ELR (cell line): ENCODE measurements around the gene PRSS57.
"Not testable (repeated sequence)": the region's sequence is repeated elsewhere in the genome, so short reads cannot be mapped to it uniquely, and the experiment has no call there.

ENCODE experiments used
- DNase-seq: peaks from one replicate; pipeline ENCODE4 v3.0.0-alpha.2; 2015; ENCODE audit warnings: low read depth

PRSS57 gene

DNA sequence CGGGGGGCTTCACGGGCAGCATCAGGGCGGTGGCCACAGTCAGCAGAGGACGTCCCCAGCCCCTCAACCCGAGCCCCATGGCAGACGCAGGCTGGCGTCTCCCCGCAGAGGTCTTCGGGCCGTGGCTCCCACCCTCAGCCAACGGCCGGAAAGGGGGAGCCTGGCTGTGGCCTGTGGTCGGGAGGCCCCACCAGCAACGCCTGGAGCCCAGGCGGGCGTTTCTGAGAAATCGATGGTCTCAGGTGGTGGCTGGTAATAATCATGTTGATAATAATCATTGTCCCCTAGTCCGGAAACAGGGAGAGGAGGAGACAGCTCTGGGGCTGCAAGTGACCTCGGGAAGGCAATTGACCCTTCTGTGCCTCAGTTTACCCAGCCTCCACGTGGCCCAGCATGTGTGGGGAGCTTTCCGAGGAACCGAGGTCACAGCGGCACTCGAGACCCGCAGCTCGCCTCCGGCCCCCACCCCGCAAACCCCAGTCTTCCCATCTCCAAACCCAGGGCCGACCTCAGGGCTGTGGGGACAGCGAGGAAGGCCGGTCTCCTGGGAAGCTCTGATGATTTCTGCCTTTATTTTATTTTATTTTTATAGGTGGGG, at the start of gene PRSS57:
TSS of gene PRSS57 (minus strand) at position 101 of the 598 bp plus-strand sequence. CDS start at position 79, 22 bp downstream.
- no peak for DNase-seq

DNA sequence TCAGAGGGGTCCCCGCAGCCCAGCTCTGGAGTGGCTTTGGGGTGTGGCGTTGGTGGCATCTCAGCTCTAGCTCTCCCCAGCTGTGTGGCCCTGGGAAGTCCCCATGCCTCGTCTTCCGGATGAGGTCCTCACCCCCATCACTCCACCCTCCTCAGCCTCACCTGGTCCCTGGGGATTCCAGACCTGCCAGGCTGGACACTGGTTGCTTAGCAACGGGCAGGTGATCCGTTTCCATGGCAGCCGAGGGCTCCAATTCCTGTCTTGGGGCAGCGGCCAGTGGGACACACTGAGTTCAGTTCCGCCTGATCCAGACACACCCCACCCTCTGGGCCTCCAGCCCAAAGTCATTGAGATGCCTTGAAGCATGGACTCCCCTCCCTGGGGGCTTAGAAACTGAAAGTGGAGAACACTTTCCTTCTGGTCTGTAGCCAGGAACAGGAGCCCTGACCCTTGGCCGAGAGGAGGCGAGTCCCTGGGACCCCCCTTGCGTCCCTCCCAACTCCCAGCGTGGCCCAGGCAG, 48.0 kb upstream of the PRSS57 start:
- no peak for DNase-seq

DNA sequence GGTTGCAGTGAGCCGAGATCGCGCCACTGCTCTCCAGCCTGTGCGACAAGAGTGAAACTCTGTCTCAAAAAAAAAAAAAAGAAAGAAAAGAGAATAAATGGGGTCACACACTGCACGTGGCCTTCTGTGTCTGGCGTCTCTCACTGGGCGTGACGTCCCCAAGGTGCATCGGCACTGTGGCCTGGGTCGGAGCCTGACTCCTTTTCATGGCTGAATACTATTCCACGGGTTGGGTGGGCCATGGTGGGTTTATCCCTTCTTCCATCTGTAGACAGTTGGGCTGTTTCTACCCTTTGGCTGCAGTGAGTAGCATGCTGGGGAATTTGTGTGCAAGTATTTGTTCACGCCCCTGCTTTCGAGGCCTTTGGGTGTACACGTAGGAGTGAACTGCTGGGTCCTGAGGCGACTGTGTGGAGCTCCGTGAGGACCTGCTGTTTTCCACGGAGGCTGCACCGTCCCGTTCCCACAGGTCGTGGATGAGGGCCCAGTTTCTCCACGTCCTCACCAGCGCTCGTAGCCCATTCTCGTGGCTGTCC, 47.4 kb upstream of the PRSS57 start:
- no peak for DNase-seq

DNA sequence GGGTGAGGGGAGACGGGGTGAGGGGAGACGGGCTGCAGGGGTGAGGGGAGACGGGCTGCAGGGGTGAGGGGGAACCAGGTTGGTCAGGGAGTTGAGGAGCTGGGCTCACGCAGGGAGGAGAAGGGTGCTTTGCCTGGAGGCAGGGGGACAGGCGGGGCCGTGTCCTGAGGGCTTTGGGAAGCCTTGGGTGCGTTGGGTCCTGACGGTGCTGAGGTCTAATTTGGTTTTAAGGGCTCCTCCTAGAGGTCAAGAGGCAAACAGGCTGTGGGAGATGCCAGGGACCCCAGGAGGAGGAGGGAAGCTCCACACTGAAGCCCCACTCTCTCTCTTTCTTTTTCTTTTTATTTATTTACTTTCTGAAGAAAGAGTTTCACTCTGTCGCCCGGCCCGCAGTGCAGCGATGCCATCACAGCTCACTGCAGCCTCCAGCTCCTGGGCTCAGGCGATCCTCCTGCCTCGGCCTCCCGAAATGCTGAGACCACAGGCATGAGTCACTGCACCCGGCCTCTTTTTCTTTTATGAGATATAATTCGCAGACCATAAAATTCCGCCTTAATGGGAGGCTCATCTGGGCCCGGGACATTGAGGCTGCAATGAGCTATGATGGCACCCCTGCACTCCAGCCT, 46.4 kb upstream of the PRSS57 start:
- DNase-seq: peak; percentile 55

DNA sequence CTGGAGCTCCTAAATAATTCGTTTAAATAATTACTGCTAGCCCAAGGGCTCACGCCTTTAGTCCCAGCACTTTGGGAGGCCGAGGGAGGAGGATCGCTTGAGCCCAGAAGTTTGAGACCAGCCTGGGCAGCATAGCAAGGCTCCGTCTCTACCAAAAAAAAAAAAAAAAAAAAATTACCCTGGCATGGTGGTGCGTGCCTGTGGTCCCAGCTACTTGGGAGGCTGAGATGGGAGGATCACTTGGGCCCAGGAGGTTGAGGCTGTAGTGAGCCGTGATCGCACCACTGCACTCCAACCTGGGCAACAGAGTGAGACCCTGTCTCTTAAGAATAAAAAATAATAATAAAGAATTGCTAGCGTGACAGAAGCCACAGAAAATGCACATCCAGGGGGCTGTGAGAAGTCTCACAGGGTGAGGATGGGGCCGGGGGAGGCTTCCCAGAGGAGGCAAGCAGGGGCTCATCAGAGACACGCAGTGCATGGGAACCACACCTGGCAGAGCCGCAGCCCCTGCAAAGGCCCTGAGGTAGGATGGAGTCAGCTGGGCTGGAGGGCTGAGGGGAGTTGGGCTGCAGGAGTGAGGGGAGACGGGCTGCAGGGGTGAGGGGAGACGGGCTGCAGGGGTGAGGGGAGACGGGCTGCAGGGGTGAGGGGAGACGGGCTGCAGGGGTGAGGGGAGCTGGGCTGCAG, 45.7 kb upstream of the PRSS57 start:
- not testable (repeated sequence) for DNase-seq

DNA sequence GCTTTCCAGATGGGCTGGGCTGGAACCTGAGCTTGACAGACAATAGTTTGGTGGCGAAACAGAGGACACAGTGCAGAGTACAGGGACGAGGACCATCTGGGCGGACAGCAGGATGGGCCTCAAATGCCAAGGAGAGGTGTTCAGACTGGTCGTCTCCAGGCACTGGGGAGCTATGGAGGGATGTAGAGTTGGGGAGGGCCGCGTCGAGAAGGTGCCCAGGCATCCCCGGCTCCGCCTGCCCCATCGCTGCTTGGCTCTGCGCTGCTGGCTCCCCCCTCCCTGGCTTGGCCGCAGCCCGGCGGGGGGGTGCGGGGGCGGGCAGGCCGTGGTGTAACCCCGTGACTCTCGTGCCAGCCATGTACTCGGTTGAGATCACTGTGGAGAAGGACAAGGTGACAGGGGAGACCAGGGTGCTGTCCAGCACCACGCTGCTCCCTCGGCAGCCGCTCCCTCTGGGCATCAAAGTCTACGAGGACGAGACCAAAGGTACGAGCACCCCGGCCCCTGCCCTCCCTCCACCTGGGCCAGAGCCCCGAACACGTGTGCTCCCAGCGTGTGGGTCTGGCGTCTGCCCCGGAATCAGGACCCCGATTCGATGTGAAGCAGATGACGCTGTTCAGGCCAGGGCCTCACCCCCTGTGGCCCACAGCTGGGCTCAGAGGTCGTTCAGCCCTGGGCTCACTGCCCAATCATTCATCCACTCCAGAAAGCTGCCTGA, 44.9 kb upstream of the PRSS57 start:
- no peak for DNase-seq

DNA sequence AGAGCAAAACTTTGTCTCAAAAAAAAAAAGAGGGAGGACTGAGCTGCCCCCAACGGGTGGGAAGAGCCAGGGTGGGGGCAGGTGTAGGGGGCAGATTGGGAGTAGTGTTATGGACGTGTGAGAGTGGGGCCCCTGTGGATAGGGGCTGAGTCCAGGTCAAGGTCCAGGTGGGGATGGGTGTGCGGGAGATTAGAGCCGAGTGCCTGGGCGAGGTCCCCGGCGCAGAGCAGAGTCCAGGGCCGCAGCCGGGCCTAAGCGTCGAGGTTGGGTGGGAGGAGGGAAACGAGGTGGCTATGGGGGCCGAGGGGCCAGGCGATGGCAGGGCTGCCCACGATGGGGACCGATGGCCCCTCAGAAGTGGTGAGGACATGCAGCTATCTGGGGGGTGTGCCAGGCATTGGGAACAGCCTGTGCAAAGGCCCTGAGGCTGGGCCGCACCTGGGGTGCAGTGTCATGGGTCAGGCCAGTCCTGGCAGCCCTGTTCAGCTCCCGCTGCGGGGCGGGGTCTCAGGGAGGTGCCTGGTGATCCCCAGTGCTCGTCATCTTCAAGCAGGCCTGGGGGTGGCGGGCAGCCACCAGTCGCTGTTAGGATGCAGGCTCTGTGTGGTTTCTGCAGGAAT, 43.4 kb upstream of the PRSS57 start:
- DNase-seq: no peak

DNA sequence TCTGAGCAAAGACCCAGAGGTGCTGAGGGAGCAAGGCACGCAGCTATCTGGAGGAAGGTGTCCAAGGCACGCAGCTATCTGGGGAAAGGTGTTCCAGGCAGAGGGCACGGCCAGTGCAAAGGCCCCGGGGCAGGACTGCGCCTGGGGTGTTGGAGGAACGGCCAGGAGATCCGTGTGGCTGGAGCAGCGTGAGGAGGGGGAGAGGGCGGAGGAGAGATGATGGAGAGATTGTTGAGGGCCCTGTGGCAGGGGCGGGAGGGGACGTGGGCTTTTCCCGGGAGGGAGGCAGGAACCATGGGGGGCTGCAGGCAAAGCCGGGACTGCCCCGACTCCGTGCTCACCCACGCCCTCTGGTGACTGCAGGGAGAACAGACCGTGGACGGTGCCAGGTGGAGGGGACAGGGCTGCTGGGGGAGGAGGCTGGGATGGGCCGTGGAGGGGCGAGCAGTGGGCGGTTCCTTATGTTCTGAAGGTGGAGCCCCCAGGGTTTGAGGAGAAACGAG, 42.4 kb upstream of the PRSS57 start:
- peak; percentile 61 for DNase-seq

DNA sequence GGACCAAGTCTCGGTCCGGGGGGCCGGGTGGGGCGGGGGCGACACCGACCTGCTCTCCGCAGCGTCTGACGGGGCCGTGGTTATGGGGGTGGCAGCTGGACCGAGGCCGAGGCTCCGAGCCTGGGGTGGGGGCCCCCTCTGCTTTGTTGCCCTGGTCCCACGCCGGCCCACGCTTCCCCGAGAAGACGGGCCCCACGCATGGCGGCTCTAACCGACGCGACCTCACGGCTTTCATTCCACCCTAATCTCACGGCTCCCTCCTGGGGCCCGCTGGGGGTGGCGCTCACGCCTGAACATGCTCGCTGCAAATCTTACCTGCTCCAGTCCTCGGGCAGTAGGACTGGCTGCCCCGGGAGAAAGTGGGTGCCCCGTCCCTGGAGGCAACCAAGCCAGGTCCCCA, 40.9 kb upstream of the PRSS57 start:
- no peak for DNase-seq

DNA sequence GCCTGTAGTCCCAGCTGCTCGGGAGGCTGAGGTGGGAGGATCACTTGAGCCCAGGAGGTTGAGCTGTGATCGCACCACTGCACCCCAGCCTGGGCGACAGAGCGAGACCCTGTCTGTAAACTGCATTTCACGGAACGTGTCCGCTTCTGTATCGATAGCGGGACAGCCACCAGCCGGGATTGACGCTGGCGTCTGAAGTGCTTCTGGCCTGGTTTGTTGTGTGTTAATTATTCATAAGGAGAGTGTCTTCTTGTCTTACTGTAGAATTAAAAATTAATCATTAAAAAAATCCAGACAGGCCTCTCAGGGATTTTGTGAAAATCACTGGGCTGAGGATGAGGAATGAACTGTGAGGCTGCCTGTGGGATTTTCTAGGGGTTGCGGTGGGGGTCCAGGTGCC, 39.5 kb upstream of the PRSS57 start:
- no peak for DNase-seq

DNA sequence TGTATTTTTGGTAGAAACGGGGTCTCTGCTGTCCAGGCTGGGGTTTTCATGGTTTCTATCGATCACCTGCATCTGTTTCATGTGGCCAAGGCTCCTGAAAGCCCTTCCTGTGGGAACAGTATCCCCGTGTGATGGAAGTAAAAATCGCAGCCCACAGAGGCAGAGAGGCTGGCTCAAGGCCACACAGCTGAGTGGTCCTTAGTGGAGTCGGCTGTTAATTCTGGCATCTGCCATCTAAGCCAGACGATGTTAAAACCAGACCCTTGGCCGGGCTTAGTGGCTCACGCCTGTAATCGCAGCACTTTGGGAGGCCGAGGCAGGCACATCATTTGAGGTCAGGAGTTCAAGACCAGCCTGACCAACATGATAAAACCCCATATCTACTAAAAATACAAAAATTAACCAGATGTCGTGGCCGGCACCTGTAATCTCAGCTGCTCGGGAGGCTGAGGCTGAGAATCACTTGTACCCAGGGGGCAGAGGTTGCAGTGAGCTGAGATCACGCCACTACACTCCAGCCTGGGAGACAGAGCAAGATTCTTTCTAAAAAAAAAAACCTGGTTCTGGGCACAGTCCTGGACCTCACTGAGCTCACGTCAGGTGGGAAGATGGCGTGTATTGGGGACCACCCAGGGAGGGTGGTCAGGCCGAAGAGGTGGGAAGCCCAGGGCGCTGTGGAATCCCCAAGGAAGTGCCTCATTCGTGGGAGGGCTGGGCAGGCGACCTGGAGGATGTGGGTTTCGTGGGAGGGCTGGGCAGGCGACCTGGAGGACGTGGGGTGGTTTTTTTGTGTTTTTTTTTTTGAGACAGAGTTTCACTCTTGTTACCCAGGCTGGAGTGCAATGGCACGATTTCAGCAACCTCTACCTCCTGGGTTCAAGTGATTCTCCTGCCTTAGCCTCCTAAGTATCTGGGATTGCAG, 37.2 kb upstream of the PRSS57 start:
- no peak for DNase-seq

DNA sequence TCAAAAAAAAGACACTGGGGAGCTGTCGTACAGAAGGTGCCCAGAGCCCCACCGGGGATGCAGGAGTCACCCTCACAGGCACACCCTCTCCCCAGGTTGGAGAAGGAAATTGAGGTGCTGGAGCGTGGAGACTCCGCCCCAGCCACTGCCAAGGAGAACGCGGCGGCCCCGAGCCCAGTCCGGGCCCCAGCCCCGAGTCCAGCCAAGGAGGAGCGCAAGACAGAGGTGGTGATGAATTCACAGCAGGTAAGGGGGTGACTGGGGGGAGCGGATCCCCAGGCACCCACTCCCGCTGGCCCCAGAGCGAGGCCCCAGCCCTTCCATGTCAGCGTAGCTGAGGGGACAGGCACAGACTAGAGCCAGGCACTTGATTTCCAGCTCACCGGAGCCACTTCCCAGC, 35.7 kb upstream of the PRSS57 start:
- no peak for DNase-seq

DNA sequence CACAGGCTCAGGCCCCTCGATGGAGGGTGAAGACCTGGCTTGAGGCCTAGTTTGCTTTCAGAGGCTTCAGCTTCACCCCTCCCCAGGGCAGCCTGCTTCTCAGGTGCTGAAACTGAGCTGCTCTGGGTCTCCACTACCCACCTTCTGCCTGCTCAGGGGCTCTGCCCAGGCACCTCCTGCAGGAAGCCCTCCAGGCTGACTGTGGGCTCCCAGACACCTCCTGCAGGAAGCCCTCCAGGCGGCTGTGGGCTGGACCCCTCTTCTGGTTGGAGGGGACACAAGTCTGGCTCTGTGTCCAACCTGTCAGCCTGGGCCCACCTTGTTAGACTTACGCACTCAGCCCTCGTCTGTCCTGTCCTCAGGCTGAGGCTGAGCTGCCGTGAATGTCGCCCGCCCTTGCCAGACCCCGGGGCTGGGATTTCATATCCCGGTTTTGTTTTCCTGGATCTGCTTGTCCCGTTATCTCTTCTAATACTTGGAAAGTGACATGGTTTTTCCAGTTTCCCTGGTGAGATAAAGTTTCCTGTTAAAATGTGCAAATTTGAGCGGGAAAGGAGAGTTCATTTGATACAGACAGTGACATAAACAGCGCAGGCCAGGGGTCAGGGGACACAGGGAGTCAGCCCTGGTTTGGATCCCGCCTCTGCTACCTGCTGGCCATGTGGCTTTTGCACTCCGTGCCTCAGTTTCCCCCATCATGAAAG, 34.9 kb upstream of the PRSS57 start:
- no peak for DNase-seq

DNA sequence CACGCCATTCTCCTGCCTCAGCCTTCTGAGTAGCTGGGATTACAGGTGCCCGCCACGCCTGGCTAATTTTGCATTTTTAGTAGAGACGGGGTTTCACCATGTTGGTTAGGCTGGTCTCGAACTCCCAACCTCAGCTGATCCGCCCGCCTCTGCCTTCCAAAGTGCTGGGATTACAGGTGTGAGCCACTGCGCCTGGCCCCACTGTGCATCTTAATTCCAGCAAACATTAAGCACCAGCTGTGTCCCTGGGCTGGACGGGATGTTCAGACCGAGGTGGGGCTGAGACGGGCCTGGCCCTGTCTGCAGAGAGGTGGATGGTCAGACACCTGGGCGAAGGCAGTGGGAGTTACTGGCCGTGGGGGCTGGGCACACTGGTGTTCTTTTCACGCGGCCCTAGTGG, 34.3 kb upstream of the PRSS57 start:
- DNase-seq: not testable (repeated sequence)

DNA sequence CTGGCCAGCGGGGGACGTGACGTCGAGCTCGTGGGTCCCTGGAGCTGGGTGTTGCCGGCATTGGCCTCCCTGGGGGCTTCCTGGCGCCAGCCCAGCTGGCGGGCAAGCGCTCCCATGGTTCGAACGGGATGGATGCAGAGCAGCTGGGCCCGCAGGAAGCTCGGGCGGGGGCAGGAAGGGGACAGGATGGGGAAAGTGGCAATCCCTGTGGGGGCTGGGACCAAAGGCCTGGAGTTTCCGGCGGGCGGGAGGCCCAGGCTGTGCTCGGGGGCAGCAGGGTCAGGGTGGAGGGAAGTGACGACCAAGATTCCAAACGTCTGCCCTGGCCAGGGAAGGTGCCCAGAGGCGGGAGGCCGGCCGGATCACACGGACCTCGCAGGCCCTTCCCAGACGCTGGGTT, 32.8 kb upstream of the PRSS57 start:
- DNase-seq: no peak

DNA sequence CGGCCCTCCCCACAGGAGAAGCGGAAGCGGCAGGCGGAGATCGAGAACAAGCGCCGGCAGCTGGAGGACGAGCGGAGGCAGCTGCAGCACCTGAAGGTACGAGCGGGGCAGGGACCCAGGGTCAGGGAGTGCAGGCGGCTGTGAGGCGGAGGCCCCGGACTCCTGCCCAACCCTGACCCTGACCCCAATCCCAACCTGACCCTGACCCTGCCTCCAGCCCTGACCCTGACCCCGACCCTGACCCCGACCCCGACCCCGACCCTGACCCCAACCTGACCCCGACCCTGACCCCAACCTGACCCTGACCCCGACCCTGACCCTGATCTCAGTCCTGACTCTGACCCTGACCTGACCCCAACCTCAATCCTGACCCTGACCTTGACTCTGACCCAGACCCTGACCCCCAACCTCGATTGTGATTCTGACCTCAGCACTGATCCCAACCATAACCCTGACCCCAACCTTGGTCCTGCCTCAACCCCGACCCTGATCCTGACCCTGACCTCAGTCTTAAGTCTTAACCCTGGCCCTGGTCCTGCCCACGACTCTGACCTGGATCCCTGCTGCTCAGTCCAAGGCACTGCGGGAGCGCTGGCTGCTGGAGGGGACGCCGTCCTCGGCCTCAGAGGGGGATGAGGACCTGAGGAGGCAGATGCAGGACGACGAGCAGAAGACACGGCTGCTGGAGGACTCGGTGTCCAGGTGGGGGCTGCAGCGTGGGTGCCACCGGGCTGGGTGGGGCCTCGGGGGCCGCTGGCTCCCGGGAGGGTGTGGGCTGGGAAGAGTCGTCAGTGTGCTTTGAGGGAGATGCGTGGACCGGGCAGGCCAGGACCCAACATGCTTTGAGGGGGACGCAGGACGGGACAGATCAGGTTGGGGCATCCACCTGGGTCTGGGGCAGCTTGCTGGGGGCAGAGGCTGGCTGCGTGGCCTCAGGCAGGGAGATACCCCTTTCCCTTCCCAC, 32.0 kb upstream of the PRSS57 start:
- no peak for DNase-seq

DNA sequence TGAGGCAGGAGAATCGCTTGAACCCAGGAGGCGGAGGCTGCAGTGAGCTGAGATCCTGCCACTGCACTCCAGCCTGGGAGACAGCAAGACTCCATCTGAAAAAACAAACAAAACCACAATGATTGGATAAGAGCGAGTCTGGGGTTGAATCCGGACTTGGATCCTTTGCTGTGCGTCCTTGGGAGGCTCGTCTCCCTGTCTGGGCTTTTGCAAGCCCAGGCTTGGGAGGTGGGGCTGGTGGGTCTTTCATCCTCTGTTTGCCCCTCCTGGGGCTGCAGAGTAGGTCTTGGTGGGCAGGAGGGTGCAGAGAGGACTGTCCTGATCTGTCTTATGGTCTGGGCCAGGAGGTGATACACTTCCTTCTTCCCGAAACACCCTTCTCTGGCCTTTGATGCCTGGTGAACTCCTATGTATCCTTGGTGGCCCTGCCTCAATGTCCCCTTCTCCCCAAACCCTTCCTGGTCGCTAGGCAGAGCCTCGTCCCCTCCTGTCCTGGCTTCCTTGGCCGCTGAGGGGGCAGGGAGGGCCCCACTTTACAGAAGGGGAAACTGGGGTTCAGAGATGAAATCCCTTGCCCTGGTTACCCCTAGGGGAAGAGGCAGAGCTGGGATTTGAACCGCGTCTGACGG, 30.3 kb upstream of the PRSS57 start:
- no peak for DNase-seq

DNA sequence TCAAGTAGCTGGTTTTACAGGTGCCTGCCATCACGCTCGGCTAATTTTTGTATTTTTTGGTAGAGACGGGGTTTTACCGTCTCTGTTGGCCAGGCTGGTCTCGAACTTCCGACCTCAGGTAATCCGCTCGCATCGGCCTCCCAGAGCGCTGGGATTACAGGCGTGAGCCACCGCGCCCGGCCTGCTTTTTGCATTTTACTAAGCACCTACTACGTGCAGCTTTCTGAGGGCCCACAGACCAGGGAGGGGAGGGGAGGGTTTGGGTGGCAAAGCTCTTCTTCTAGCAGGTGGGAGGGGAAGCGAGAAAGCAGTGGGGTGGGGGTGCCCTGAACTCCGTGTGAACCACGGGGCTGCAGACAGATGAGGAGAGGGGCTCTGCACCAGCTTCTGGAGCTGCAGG, 28.5 kb upstream of the PRSS57 start:
- no peak for DNase-seq
